Loucy (cell line): ENCODE measurements around the gene IL9.

Experiments used
- H2AFZ ChIP-seq: fragments of 200-600 bp; sonication (generic); 2 replicates; pipeline ENCODE4 v1.6.0; 2016; ENCODE audit warnings: antibody characterized with exemption, mild to moderate bottlenecking, low read length, moderate library complexity
- H3F3A ChIP-seq: fragments of 200-600 bp; 2 replicates; pipeline ENCODE4 v1.6.0; 2016; ENCODE audit warnings: antibody characterized with exemption, low read depth, mild to moderate bottlenecking
- H3K27me3 ChIP-seq: fragments of 200-600 bp; sonication (generic); 2 replicates; pipeline ENCODE4 v1.6.1; 2014; ENCODE audit warnings: low read length, mild to moderate bottlenecking; ENCODE audit not compliant: insufficient read depth, poor library complexity, severe bottlenecking
- H3K36me3 ChIP-seq: fragments of 200-600 bp; sonication (generic); 2 replicates; pipeline ENCODE4 v1.6.1; 2016; ENCODE audit warnings: low read length; ENCODE audit not compliant: insufficient read depth
- H3K4me1 ChIP-seq: fragments of 200-600 bp; sonication (generic); 2 replicates; pipeline ENCODE4 v1.5.1; 2014; ENCODE audit warnings: low read length, mild to moderate bottlenecking; ENCODE audit not compliant: insufficient read depth, poor library complexity, severe bottlenecking
- H3K4me2 ChIP-seq: fragments of 200-600 bp; sonication (generic); 2 replicates; pipeline ENCODE4 v1.6.0; 2014; ENCODE audit warnings: antibody characterized with exemption, low read length, low read depth, mild to moderate bottlenecking; ENCODE audit not compliant: poor library complexity, severe bottlenecking
- H3K4me3 ChIP-seq: fragments of 200-600 bp; sonication (generic); 2 replicates; pipeline ENCODE4 v1.5.1; 2014; ENCODE audit warnings: low read length, mild to moderate bottlenecking, mixed read lengths; ENCODE audit not compliant: poor library complexity, severe bottlenecking
- H3K79me2 ChIP-seq: fragments of 200-600 bp; sonication (generic); 2 replicates; pipeline ENCODE4 v1.6.1; 2014; ENCODE audit warnings: low read length; ENCODE audit not compliant: insufficient read depth
- H3K9ac ChIP-seq: fragments of 200-600 bp; sonication (generic); 2 replicates; pipeline ENCODE4 v1.6.0; 2014; ENCODE audit warnings: mild to moderate bottlenecking, low read depth, low read length, moderate library complexity; ENCODE audit not compliant: poor library complexity, severe bottlenecking
- H3K9me2 ChIP-seq: fragments of 200-600 bp; sonication (generic); replicated peaks from 2 replicates; pipeline ENCODE4 v1.6.1; 2016; ENCODE audit warnings: low read depth, low read length, mixed read lengths
- H3K9me3 ChIP-seq: fragments of 200-600 bp; sonication (generic); 2 replicates; pipeline ENCODE4 v1.6.1; 2014; ENCODE audit warnings: mild to moderate bottlenecking, antibody characterized with exemption, low read length, low read depth; ENCODE audit not compliant: insufficient read depth
- H4K20me1 ChIP-seq: fragments of 200-600 bp; sonication (generic); 2 replicates; pipeline ENCODE4 v1.6.0; 2014; ENCODE audit warnings: antibody characterized with exemption, low read length, mild to moderate bottlenecking; ENCODE audit not compliant: insufficient read depth, poor library complexity, severe bottlenecking
- EZH2phosphoT487 ChIP-seq: fragments of 200-600 bp; IDR thresholded peaks from 2 replicates; pipeline ENCODE4 v1.6.1; 2018; ENCODE audit warnings: antibody characterized with exemption, mild to moderate bottlenecking, moderate library complexity, borderline replicate concordance
- TF ChIP-seq, protein P1 (sequence below): fragments of 200-600 bp; sonication (generic); conservative IDR thresholded peaks from 2 replicates; pipeline ENCODE4 v1.5.1; 2014; ENCODE audit warnings: mild to moderate bottlenecking, antibody characterized with exemption, low read length

The IL9 gene

DNA sequence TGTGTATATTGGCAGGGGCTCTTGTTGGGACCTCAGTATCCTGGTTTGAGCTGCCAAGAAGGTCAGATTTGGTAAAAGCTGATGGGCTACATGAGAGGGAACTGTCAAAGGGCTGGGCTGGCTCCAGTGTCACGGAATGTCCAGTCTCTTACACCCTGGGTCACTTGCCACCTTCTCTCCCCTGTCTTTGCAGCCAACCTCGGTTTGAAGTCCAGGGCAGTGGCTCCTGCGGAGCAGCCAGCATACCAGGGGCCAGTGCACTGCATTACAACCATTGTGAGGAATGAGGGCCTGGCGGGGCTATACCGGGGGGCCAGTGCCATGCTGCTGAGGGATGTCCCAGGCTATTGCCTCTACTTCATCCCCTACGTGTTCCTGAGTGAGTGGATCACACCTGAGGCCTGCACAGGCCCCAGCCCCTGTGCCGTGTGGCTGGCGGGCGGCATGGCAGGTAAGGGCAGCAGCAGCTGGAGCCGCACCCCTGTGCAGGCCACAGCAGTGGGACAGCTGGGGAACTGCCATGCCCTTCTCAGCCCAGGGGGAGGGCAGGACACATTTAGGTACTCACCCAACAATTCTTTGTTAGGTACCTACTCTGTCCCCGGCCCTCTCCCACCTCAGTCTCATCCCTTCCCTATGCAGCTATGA is 24.2 kb downstream of the IL9 start:
- no peaks in the 10 kb centered on the region for H4K20me1 ChIP-seq
- no peaks in the 10 kb centered on the region for H3K79me2 ChIP-seq
- H3K9me3 ChIP-seq = no peaks in the 10 kb centered on the region
- TF ChIP-seq, protein P1, sequence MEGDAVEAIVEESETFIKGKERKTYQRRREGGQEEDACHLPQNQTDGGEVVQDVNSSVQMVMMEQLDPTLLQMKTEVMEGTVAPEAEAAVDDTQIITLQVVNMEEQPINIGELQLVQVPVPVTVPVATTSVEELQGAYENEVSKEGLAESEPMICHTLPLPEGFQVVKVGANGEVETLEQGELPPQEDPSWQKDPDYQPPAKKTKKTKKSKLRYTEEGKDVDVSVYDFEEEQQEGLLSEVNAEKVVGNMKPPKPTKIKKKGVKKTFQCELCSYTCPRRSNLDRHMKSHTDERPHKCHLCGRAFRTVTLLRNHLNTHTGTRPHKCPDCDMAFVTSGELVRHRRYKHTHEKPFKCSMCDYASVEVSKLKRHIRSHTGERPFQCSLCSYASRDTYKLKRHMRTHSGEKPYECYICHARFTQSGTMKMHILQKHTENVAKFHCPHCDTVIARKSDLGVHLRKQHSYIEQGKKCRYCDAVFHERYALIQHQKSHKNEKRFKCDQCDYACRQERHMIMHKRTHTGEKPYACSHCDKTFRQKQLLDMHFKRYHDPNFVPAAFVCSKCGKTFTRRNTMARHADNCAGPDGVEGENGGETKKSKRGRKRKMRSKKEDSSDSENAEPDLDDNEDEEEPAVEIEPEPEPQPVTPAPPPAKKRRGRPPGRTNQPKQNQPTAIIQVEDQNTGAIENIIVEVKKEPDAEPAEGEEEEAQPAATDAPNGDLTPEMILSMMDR = no peak
- TF ChIP-seq EZH2phosphoT487 = no peak
- H3K9me2 ChIP-seq = no peaks in the 10 kb centered on the region
- no peak overlapping the region for H3K9ac ChIP-seq
- no peaks in the 10 kb centered on the region for H3K4me1 ChIP-seq
- H3F3A ChIP-seq = no peaks in the 10 kb centered on the region
- H3K36me3 ChIP-seq = no peaks in the 10 kb centered on the region
- H3K4me3 ChIP-seq = no peak overlapping the region
- H3K4me2 ChIP-seq = no peak overlapping the region
- no peaks in the 10 kb centered on the region for H3K27me3 ChIP-seq
- no peak overlapping the region for H2AFZ ChIP-seq

DNA sequence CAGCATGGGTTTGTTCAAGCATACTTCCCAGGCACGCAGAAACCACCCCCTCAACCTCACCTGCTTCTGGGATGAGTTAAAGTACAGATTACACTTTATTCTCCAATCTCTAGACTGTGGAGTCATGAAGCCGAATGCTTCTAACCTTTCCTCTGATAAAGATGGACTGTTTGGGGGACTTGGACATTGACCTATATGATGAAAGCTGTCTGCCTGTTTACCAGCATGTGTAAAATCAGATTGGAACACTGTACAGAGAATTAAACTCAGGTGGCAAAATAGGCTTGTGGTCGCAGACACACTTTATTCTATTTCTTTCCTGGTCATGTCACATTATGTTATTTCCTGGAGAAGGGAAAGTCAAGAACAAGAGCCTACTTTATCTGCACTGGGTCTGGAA is 25.7 kb downstream of the IL9 start:
- H3K9me2 ChIP-seq = no peaks in the 10 kb centered on the region
- no peak overlapping the region for H3K4me2 ChIP-seq
- H3K9me3 ChIP-seq = no peaks in the 10 kb centered on the region
- H4K20me1 ChIP-seq = no peaks in the 10 kb centered on the region
- TF ChIP-seq, protein P1 = no peak
- TF ChIP-seq EZH2phosphoT487 = no peak
- H2AFZ ChIP-seq = no peak overlapping the region
- H3K4me1 ChIP-seq = no peaks in the 10 kb centered on the region
- no peak overlapping the region for H3K9ac ChIP-seq
- H3K27me3 ChIP-seq = no peaks in the 10 kb centered on the region
- H3K36me3 ChIP-seq = no peaks in the 10 kb centered on the region
- no peaks in the 10 kb centered on the region for H3F3A ChIP-seq
- H3K79me2 ChIP-seq = no peaks in the 10 kb centered on the region
- H3K4me3 ChIP-seq = no peak overlapping the region

DNA sequence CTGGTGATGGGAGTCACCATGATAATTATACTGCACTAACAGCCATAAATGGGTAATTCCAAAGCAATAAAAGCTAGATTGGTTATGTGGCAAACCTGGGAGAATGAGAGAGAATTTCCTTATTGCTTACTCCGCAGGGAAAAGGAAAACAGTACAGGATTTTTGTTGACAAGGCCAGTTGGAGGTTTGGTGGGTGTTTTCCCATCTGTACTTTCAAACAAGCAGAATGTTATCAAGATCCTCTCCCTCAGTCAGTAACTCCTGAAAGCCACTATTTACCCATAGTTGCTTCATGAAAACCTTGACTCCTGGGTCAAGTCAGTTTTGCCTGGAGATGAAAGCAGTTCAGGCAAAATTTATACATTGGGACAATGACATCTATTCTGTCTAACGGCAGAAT is 26.4 kb downstream of the IL9 start:
- H4K20me1 ChIP-seq = no peaks in the 10 kb centered on the region
- no peak overlapping the region for H3K4me2 ChIP-seq
- H3K27me3 ChIP-seq = no peaks in the 10 kb centered on the region
- H2AFZ ChIP-seq = no peak overlapping the region
- H3F3A ChIP-seq = no peaks in the 10 kb centered on the region
- no peaks in the 10 kb centered on the region for H3K79me2 ChIP-seq
- H3K4me1 ChIP-seq = no peaks in the 10 kb centered on the region
- no peaks in the 10 kb centered on the region for H3K36me3 ChIP-seq
- TF ChIP-seq, protein P1 = no peak
- no peak for TF ChIP-seq EZH2phosphoT487
- H3K9me2 ChIP-seq = no peaks in the 10 kb centered on the region
- no peak overlapping the region for H3K4me3 ChIP-seq
- no peak overlapping the region for H3K9ac ChIP-seq
- no peaks in the 10 kb centered on the region for H3K9me3 ChIP-seq
